ENCODE data around the gene AHCYL2. TPM values are rescaled to one million over a fixed set of nuclear protein-coding genes. Genes with fewer than 3 reads are reported as not detected.

Gene AHCYL2
- total RNA-seq, 4 donors from 2014 or later = 22.7 to 41.0 (median 35.7) TPM

GRCh38 chr7:129225931-129226572 lies 1.2 kb downstream of the AHCYL2 start:
- in situ Hi-C loops (cut with MboI; ENCODE audit: low sequenced_read_pairs in 4 of 4) = no loop called here
- intact Hi-C loops (cut with DNase I; ENCODE audit: low total_unique reads) = loop anchor here (2.0 to 10.0 kb wide), 4 partner anchors 45 to 1719 kb away; partner anchors contain the start of gene NRF1

GRCh38 chr7:129227646-129228578 lies 3.1 kb downstream of the AHCYL2 start:
- ATAC-seq (no peak), DNase-seq (no peak)
- no peaks in the 10 kb centered on the region for H3K27me3 ChIP-seq
- H3K27ac ChIP-seq = peak overlapping the region in 1 of 4 donors; percentile 8
- no peaks in the 10 kb centered on the region for H3K9me3 ChIP-seq
- TF ChIP-seq CTCF (IDR thresholded peaks at IDR 0.05 in 4 of 5, conservative IDR thresholded peaks at IDR 0.05 in 1 of 5) = no peak
- no peak for TF ChIP-seq POLR2A (IDR thresholded peaks at IDR 0.05)
- peaks cover 43 to 52% of the 10 kb centered on the region in 2 donors for H3K4me1 ChIP-seq
- intact Hi-C loops (cut with DNase I; ENCODE audit: low total_unique reads) (loop anchor here (10.0 kb wide), 2 partner anchors 387 to 1717 kb away; partner anchors contain the start of gene NRF1), in situ Hi-C loops (cut with MboI; ENCODE audit: low sequenced_read_pairs in 4 of 4) (no loop called here)
- H3K36me3 ChIP-seq = no peaks in the 10 kb centered on the region
- H3K4me3 ChIP-seq = no peak overlapping the region

More at GRCh38 chr7:129225931-129226572, 1.2 kb downstream of the AHCYL2 start:
- H3K4me1 ChIP-seq = peaks cover 34 to 40% of the 10 kb centered on the region in 2 donors
- no peaks in the 10 kb centered on the region for H3K36me3 ChIP-seq
- peak overlapping the region; percentile 67 to 82 (median 70) for H3K4me3 ChIP-seq
- ATAC-seq = no peak
- no peak for DNase-seq
- H3K27me3 ChIP-seq = no peaks in the 10 kb centered on the region
- H3K27ac ChIP-seq = peak overlapping the region; percentile 91 to 98 (median 94)
- H3K9me3 ChIP-seq = no peaks in the 10 kb centered on the region
- TF ChIP-seq CTCF (IDR thresholded peaks at IDR 0.05 in 4 of 5, conservative IDR thresholded peaks at IDR 0.05 in 1 of 5) = no peak
- TF ChIP-seq POLR2A (IDR thresholded peaks at IDR 0.05) = no peak

- in situ Hi-C loops (cut with MboI; ENCODE audit: low sequenced_read_pairs in 4 of 4) = no loop called here
- H3K4me3 ChIP-seq = no peak overlapping the region
- H3K36me3 ChIP-seq = no peaks in the 10 kb centered on the region
- no peak for ATAC-seq
- peaks cover 42 to 52% of the 10 kb centered on the region in 2 donors for H3K4me1 ChIP-seq
- no peaks in the 10 kb centered on the region for H3K27me3 ChIP-seq
- no peak for TF ChIP-seq POLR2A (IDR thresholded peaks at IDR 0.05)
- TF ChIP-seq CTCF (IDR thresholded peaks at IDR 0.05 in 4 of 5, conservative IDR thresholded peaks at IDR 0.05 in 1 of 5) = no peak
- H3K9me3 ChIP-seq = no peaks in the 10 kb centered on the region
- DNase-seq = no peak
- intact Hi-C loops (cut with DNase I; ENCODE audit: low total_unique reads) = loop anchor here (10.0 kb wide), 2 partner anchors 386 to 1716 kb away; partner anchors contain the start of gene NRF1
- H3K27ac ChIP-seq = no peak overlapping the region
Measured at GRCh38 chr7:129228633-129229032, 3.8 kb downstream of the AHCYL2 start.

GRCh38 chr7:129231666-129232065 lies 6.8 kb downstream of the AHCYL2 start:
- TF ChIP-seq POLR2A (IDR thresholded peaks at IDR 0.05) (no peak), CTCF (IDR thresholded peaks at IDR 0.05 in 4 of 5, conservative IDR thresholded peaks at IDR 0.05 in 1 of 5) (no peak)
- Histone ChIP-seq H3K9me3 (no peaks in the 10 kb centered on the region), H3K4me1 (peaks cover 29 to 38% of the 10 kb centered on the region in 2 donors), H3K4me3 (no peak overlapping the region), H3K27ac (no peak overlapping the region), H3K36me3 (no peaks in the 10 kb centered on the region), H3K27me3 (no peaks in the 10 kb centered on the region)
- DNase-seq = no peak
- ATAC-seq = no peak
- in situ Hi-C loops (cut with MboI; ENCODE audit: low sequenced_read_pairs in 4 of 4) = no loop called here
- intact Hi-C loops (cut with DNase I; ENCODE audit: low total_unique reads) = no loop called here

All from gastrocnemius medialis (tissue), 4 donors.